ENCODE data around the gene LMAN2.
A peak's percentile ranks its signal among the peaks of the same experiment; 100 is the strongest.
"Not testable (repeated sequence)": the region's sequence is repeated elsewhere in the genome, so short reads cannot be mapped to it uniquely, and the experiment has no call there.

LMAN2 gene

DNA sequence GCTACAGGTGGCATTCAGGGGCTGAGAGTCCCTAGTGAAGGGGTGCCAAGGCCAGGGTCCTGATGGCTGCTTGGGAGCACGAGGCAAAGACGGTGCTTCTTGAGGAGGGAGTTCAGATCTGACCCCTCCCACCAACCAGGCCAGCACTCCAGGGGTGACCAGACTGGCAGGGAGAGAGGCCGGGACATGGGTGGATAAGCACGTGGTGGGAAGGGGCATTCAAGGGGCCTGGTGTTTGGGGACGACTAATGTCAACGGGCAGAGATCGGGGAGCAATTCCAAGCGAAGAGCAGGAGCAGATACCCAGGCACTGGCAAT lies 10.8 kb upstream of the LMAN2 start:
- H3K4me3 ChIP-seq, result no peak overlapping the region
- no peaks in the 10 kb centered on the region for H3K9me3 ChIP-seq (ENCODE audit: low read depth, low read length)
- no peak for DNase-seq (ENCODE audit: low read depth, low spot score)
- no peak overlapping the region for H3K9ac ChIP-seq (ENCODE audit: insufficient read length)
- no peaks in the 10 kb centered on the region for H3K36me3 ChIP-seq (ENCODE audit: insufficient read depth, low read length)
- H3K27ac ChIP-seq, result no peak overlapping the region
- no peak for TF ChIP-seq FOXP2 (optimal IDR thresholded peaks at IDR 0.05; ENCODE audit: control extremely low read depth, extremely low read length, insufficient read depth)
- no peak for TF ChIP-seq EZH2 (IDR thresholded peaks at IDR 0.05)
- no peak for TF ChIP-seq POLR2AphosphoS5 (IDR thresholded peaks at IDR 0.05; ENCODE audit: borderline replicate concordance, low read depth, low read length)

DNA sequence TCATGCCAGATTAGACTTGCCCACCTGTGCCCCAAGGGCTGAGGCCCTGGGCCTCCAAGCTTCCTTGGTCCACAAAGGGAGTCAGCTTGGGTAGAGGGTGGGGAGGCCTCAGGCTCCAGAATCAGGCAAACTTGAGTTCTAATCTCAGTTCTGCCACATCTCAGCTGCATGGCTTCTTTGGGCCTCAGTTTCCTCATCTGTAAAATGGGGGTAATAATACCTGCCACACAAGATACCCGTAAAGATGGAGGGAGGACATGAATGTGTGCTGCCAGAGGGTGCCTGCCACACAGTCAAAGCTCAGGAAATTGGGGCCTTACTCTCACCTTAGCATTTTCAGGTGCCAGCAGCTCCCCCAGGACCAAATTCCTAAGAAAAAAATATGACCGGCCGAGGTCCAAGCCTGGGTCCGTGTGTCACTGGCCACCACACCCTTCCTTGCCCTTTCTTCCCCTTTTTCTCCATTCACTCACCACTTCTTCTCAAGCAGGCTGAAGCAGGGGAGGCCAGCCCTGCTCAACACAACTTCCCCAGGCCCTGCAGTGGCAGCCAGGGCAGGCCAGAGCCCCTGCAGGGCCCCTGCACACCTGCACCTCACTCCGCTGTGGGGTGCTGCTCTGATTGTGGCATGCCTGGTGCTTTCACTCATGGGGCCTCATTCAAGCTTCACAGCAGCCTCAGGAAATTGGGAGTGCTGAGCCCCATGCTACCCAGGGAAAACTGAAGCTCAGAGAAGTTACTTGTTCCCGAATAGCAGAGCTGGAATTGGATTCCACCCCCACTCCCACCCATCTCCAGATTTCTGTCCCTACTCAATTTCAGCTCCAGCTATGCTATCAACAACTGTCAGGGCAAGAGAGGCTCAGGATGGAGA lies 10.2 kb upstream of the LMAN2 start:
- Histone ChIP-seq H3K9ac (ENCODE audit: insufficient read length) (no peak overlapping the region), H3K4me3 (no peak overlapping the region), H3K9me3 (ENCODE audit: low read depth, low read length) (no peaks in the 10 kb centered on the region), H3K36me3 (ENCODE audit: insufficient read depth, low read length) (no peaks in the 10 kb centered on the region), H3K27ac (no peak overlapping the region)
- DNase-seq (ENCODE audit: low read depth, low spot score), result no peak
- TF ChIP-seq FOXP2 (optimal IDR thresholded peaks at IDR 0.05; ENCODE audit: control extremely low read depth, extremely low read length, insufficient read depth), result no peak
- no peak for TF ChIP-seq POLR2AphosphoS5 (IDR thresholded peaks at IDR 0.05; ENCODE audit: borderline replicate concordance, low read depth, low read length)
- TF ChIP-seq EZH2 (IDR thresholded peaks at IDR 0.05), result no peak

DNA sequence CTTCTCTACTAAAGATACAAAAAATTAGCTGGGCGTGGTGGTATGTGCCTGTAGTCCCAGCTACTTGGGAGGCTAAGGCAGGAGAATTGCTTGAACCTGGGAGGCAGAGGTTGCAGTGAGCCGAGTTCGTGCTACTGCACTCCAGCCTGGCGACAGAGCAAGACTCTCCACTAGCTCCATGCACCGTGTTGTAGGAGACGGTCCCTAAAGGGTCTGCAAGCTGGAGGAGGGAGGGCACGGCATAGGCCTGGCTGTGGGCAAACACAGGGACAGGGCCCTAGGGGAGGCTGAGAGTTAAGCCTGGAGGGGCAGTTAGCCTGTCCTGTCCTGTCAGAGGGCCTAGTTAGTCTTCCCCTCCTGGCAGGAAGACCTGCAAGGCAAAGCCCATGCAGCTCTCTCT lies 9.3 kb upstream of the LMAN2 start:
- H3K27ac ChIP-seq; DNase-seq (ENCODE audit: low read depth, low spot score); H3K9ac ChIP-seq (ENCODE audit: insufficient read length); H3K9me3 ChIP-seq (ENCODE audit: low read depth, low read length); H3K36me3 ChIP-seq (ENCODE audit: insufficient read depth, low read length); H3K4me3 ChIP-seq: not testable (repeated sequence)

DNA sequence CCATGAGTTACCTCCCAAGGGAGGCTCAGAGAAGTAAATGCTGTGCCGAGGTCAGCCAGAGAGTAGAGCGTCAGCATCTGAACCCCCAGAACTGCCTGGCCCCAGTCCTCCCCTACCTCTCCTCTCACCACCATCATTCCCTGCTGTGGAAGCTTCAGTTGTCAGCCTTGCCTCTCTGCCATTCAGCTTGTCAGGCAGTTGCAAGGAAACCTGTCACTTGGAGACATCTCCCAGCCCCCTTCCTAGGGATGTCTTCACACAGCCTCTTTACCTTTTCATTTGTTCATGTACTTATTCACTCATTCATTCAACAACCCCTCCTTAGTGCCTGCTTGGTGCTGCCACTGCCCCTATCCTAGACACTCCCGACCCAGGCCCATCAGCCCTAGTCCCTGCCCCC lies 8.4 kb upstream of the LMAN2 start:
- no peak for TF ChIP-seq FOXP2 (optimal IDR thresholded peaks at IDR 0.05; ENCODE audit: control extremely low read depth, extremely low read length, insufficient read depth)
- no peak for TF ChIP-seq EZH2 (IDR thresholded peaks at IDR 0.05)
- no peak for TF ChIP-seq POLR2AphosphoS5 (IDR thresholded peaks at IDR 0.05; ENCODE audit: borderline replicate concordance, low read depth, low read length)

DNA sequence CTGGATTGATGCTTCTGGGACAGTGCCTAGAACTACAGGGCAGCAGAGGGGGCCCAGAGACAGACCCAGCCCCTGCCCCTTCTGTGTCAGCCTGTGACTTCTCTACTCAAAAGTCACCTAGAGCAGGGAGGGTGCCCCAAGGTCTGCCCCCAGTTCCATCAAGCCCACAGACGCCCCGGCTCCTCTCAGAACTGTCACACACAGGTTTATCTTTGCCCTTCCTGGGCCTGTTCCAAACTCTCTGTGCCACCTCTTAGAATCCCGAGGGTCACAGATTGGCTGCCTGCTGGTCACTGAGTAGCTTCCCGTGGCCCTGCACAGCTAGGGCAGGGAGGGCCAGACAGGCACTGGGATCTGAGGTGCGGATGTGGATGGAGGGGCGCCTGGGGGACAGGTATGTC lies 8.0 kb upstream of the LMAN2 start:
- Histone ChIP-seq H3K9ac (ENCODE audit: insufficient read length) (no peak overlapping the region), H3K4me3 (no peak overlapping the region), H3K27ac (no peak overlapping the region), H3K36me3 (ENCODE audit: insufficient read depth, low read length) (no peaks in the 10 kb centered on the region), H3K9me3 (ENCODE audit: low read depth, low read length) (no peaks in the 10 kb centered on the region)
- TF ChIP-seq FOXP2 (optimal IDR thresholded peaks at IDR 0.05; ENCODE audit: control extremely low read depth, extremely low read length, insufficient read depth) (no peak), POLR2AphosphoS5 (IDR thresholded peaks at IDR 0.05; ENCODE audit: borderline replicate concordance, low read depth, low read length) (no peak), EZH2 (IDR thresholded peaks at IDR 0.05) (no peak)
- no peak for DNase-seq (ENCODE audit: low read depth, low spot score)

More for the DNA sequence above, 8.4 kb upstream of the LMAN2 start:
- no peak for DNase-seq (ENCODE audit: low read depth, low spot score)
- Histone ChIP-seq H3K4me3 (no peak overlapping the region), H3K9me3 (ENCODE audit: low read depth, low read length) (no peaks in the 10 kb centered on the region), H3K27ac (no peak overlapping the region), H3K36me3 (ENCODE audit: insufficient read depth, low read length) (no peaks in the 10 kb centered on the region), H3K9ac (ENCODE audit: insufficient read length) (no peak overlapping the region)

DNA sequence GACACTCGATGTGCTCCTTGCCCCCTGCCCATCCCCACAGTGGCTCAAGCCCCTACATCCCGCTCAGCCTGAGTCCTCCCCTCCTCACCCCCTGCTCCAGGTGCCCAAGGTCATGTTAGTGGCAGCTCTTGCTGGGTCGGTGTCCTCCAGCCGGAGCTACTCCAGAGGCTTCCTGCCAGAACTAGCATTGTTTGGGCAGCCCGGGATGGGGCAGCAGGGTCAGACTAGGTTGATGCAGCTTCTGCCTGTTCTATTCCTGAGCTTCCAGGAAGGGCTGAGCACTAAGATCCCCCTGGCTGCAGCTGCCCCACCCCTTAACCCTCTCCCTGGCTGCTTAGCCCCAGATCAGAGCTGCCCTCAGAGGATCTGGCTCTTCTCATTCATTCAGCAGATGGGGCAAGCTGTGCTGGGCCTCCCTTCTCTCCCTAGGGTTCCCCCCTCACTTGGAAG lies 6.9 kb upstream of the LMAN2 start:
- Histone ChIP-seq H3K9ac (ENCODE audit: insufficient read length) (peak overlapping the region; percentile 59), H3K4me3 (peak overlapping the region; percentile 89), H3K9me3 (ENCODE audit: low read depth, low read length) (no peaks in the 10 kb centered on the region), H3K36me3 (ENCODE audit: insufficient read depth, low read length) (no peaks in the 10 kb centered on the region), H3K27ac (no peak overlapping the region)
- no peak for TF ChIP-seq FOXP2 (optimal IDR thresholded peaks at IDR 0.05; ENCODE audit: control extremely low read depth, extremely low read length, insufficient read depth)
- no peak for TF ChIP-seq POLR2AphosphoS5 (IDR thresholded peaks at IDR 0.05; ENCODE audit: borderline replicate concordance, low read depth, low read length)
- TF ChIP-seq EZH2 (IDR thresholded peaks at IDR 0.05), result no peak
- DNase-seq (ENCODE audit: low read depth, low spot score), result no peak

DNA sequence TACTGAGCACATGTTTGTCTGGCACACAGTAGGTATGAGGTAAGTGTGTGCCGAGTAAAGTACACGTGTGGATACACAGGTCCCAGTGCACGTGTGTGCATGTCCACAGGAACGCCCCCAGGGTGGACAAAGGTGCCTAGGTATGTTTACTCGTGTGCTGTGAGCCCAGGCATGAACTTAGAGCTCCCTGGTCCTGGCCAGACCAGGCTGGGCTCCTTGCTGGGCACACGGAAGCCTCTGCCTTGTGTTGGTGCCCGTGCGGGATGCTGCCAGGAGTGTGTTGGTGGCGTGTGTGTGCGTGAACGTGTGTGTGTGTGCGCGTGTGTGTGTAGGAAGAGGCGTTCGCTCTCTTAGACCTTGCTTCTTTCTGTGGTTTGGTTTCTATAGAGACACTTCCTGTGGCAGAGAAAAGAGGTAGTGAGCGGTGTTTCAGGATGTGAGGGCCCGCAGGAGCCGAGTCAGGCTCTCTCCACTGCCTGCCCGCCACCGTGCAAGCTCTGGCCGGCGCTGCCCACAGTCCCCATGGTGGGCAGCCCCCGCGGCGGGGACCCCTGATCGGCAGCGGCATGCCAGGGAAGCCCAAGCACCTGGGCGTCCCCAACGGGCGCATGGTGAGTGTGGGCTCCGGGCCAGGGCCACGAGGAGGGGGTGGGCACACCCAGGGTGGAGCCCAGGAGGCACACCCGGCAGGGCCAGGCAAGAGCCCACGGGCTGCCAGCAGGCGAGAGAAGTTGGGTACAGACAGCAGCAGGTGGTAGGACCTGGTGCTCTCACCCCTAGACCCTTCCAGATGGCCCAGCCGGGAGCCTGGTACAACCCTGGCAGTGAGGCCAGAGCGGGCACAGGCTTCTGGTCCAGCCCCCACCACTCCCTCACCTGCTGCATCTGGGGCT lies 6.2 kb upstream of the LMAN2 start, which contains the start of gene RGS14:
Gene RGS14, plus strand, starts transcription at position 466 of the 893 bp plus-strand sequence. Its CDS starts 101 bp downstream, at position 567.
- DNase-seq (ENCODE audit: low read depth, low spot score), result peak; percentile 39
- Histone ChIP-seq H3K36me3 (ENCODE audit: insufficient read depth, low read length) (no peaks in the 10 kb centered on the region), H3K4me3 (peak within 1 kb of the TSS; percentile 89), H3K9me3 (ENCODE audit: low read depth, low read length) (no peaks in the 10 kb centered on the region), H3K9ac (ENCODE audit: insufficient read length) (peak within 1 kb of the TSS; percentile 59), H3K27ac (no peak within 1 kb of the TSS)
- TF ChIP-seq POLR2AphosphoS5 (IDR thresholded peaks at IDR 0.05; ENCODE audit: borderline replicate concordance, low read depth, low read length), result peak; percentile 66; the same call in 1 of the 2 replicates
- TF ChIP-seq FOXP2 (optimal IDR thresholded peaks at IDR 0.05; ENCODE audit: control extremely low read depth, extremely low read length, insufficient read depth), result no peak

DNA sequence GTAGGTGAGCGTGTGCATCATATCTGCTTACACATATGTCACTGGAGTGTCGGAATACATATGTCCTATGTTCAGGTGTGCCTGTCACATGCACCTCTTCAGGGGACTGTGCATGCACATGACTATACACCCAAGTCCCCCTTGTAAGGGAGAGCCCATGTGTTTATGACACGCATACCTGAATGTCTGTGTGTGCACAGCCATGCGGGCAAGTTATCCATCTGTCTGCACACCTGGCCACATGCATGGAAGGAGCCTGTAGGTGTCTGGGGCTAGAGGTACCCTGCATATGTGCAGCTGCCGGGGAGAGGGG lies 5.6 kb upstream of the LMAN2 start:
- Histone ChIP-seq H3K27ac (no peak overlapping the region), H3K9ac (ENCODE audit: insufficient read length) (no peak overlapping the region)
- TF ChIP-seq FOXP2 (optimal IDR thresholded peaks at IDR 0.05; ENCODE audit: control extremely low read depth, extremely low read length, insufficient read depth), result no peak
- no peak for TF ChIP-seq POLR2AphosphoS5 (IDR thresholded peaks at IDR 0.05; ENCODE audit: borderline replicate concordance, low read depth, low read length)
- TF ChIP-seq EZH2 (IDR thresholded peaks at IDR 0.05), result no peak

More for the DNA sequence above, 5.6 kb upstream of the LMAN2 start:
- Histone ChIP-seq H3K4me3 (peak overlapping the region; percentile 89), H3K36me3 (ENCODE audit: insufficient read depth, low read length) (no peaks in the 10 kb centered on the region), H3K9me3 (ENCODE audit: low read depth, low read length) (no peaks in the 10 kb centered on the region)
- DNase-seq (ENCODE audit: low read depth, low spot score), result no peak
